ENCODE results near the gene RND1.
"Not testable (repeated sequence)": the region's sequence is repeated elsewhere in the genome, so short reads cannot be mapped to it uniquely, and the experiment has no call there.

Gene RND1

DNA sequence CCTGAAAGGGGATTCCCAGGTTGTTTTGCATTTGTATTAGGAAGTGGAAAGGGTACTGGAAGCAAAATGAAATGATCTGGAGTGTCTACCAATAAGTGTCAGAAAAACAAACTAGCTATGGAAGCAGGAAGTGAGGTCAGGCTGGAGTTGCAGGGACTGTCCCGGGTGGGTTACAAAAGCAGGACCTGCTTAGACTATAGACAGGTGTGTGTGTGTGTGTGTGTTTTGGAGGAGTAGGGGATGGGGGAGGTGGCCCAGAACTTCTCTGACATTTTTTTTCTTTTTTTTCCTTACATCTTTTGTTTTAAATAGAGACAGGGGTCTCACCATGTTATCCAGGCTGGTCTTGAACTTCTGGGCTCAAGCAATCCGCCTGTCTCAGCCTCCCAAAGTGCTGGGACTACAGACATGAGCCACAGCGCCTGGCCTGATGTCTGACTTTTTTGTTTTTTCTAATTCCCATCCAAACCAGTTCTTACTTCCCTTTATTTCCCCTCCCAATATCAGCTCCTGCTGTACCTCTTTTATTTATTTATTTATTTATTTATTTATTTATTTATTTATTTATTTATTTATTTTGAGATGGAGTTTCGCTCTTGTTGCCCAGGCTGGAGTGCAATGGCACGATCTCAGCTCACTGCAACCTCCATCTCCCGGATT, 512 bp upstream of the RND1 start:
- DNase-seq, result no peak

DNA sequence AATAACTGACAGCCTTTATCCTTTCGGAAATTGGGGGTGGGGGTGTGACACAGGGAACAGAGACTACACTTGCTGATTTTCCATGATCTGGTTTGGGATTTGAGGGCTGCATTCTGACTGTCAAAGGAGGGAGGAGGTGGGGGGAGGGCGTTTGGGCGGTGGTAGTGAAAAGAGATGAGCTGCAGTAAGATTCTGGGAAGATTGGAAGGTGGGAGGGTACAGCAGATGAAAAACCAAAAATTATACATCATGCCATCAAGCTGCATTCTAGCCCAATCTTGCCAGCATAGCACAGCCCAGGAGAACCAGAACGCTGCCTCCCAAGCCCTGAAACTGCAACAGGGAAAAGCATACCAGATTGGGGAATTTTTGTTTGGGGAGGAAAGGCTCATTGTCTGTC, 2.4 kb downstream of the RND1 start:
- DNase-seq, result no peak

DNA sequence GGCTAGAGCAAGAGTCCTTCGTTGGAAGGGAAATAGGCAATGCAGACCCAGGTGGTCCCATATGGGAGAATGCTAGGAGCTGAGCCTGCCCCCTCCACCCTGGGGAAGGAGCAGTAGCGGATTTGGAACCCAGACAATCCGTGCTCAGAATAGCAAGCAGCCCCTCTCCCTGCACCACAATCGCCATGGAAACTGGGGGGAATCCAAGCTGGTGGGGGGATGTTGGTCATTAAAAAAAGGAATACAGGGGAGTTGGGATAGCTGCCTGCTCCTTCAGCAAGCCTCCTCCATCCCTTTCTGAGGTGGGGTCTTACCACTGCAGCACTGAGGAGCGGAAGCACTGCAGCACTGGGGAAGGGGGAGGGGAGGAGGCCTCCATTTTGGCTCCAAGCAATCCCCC, 2.9 kb downstream of the RND1 start:
- no peak for DNase-seq

DNA sequence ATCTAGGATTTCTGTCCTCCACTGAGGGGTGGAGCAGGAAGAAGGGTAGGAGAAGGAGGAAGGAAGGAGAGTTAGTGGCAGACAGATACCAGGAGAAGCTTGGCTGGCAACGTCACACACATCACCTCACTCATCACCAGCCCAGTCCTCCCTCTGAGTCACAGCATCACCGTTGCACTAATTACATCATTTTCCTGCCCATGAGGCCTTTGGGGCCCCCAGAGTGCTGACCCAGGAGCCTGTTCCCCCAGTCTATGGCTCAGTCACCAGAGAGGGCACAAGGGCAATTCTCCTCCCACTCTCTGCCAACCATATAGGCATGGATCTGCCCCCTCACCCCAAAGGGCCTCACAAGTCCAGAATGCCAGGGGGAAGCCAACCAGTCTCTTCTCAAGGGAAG, 4.6 kb downstream of the RND1 start:
- no peak for DNase-seq

DNA sequence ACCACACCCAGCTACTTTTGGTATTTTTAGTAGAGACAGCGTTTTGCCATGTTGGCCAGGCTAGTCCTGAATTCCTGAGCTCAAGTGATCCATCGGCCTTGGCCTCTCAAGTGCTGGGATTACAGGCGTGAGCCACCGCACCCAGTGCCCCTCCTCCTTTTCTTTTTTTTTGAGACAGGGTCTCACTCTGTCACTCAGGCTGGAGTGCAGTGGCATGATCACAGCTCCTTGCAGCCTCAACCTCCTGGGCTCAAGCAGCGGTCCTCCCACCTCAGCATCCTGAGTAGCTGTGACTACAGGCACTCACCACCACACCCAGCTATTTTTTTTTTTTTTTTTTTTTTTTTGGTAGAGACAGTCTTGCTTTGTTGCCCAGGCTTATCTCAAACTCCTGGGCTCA, 5.4 kb downstream of the RND1 start:
- DNase-seq, result not testable (repeated sequence)

DNA sequence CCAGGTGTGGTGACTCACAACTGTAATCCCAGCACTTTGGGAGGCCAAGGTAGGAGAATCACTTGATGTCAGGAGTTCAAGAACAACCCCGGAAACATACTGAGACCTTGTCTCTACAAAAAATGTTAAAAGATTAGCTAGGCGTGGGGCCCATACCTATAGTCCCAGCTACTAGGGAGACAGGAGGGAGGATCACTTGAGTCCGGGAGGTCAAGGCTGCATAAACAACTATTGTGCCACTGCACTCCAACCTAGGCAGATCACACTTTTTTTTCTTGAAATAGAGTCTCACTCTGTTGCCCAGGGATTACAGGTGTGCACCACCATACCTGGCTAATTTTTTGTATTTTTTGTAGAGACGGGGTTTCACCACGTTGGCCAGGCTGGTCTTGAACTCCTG, 6.1 kb downstream of the RND1 start:
- no peak for DNase-seq

DNA sequence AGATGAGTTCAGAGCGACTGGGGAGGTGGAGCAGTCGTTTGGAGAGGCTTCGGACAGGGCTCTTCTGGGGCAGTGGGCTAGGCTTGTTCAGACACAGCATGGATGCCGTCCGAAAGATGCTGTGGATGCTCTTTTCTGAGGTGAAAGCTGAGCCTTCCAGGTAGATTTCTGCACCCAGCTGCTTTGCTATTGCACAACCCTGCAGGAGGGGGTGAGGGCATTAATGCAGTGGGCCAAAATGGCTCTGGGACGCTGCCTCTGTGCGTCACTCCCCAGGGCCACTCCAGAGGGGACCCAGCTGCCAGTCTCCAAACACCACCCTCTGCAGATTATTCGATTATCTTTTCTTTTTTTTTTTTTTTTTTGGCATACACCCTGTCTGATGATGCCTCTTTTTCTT, 7.6 kb downstream of the RND1 start:
- DNase-seq, result no peak

DNA sequence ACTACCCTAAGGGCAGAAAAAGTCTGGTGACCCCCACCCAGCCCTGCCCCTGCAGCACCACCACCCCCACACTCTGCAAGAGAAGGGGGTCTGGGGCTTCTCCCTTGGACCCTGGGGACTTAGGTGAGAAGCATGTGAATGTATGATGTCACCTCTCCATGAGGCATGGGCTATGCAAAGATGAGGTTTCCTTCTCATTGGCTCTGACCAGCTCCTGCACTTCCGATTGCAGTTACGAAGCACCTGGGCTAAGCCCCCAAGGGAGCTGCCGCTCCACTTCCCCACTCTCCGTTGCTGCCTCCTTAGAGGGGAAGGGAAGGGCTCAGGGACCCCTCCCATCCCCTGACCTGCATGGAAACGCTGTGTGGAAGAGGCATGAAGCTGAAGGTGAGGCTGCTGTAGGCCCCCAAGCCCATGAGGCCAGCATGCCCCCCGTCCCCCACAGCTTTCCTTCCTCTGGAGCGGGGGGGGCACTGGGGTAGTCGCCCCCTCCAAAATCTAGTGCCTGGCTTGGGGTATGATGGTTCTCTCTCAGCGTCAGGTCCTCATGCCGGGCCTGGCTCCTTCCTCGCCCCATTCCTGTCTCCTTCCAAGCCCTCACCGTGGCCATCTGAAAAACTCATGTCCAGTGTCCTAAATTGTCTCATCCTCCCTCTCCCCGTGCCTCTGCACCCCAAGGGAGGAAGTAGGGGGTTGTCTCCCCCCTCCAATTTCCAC, 8.2 kb downstream of the RND1 start:
- no peak for DNase-seq

DNA sequence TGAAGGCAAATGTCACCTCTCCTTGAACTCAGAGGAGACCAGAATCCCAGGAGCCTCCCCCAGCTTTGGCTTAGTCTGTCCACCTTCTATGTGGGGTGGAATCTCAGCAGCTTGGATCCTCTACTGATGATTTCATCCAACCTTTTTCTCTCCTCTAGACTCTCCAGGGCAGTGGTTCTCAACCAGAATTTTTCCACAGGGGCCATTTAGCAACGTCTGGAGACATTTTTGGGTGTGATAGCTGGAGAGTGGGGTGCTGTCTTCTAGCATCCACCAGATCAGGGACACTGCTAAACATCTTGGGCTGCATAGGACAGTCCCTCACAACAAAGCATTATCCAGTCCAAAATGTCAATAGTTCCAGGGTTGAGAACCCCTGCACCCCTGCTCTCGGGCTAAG, 9.3 kb downstream of the RND1 start:
- DNase-seq, result no peak

DNA sequence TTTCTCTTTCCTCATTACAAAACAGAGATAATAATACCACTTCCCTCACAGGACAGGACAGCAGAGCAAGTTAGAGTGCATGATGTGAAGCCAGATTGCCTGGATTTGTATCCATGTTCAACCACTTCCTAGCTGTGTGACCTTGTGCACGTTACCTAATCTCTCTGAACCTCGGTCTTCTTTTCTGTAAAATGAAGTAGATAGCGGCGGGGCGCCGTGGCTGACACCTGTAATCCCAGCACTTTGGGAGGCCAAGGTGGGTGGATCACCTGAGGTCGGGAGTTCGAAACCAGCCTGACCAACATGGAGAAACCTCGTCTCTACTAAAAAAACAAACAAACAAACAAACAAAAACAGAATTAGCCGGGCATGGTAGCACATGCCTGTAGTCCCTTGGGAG, 10.7 kb downstream of the RND1 start:
- DNase-seq, result not testable (repeated sequence)

DNA sequence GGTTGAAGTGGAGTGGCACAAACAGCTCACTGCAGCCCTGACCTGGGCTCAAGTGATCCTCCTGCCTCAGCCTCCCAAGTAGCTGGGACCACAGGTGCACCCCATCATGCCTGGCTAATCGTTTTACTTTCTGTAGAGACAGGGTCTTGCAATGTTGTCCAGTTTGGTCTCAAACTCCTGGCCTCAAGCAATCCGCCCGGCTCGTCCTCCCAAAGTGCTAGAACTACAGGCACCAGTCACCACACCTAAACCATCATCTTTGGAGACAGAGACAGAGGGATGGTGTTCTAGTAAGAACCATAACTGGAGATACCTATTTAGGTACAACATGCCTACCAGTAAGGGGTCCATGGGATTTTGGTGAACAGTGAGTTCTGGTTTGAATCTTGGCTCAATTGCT, 11.2 kb downstream of the RND1 start:
- no peak for DNase-seq

DNA sequence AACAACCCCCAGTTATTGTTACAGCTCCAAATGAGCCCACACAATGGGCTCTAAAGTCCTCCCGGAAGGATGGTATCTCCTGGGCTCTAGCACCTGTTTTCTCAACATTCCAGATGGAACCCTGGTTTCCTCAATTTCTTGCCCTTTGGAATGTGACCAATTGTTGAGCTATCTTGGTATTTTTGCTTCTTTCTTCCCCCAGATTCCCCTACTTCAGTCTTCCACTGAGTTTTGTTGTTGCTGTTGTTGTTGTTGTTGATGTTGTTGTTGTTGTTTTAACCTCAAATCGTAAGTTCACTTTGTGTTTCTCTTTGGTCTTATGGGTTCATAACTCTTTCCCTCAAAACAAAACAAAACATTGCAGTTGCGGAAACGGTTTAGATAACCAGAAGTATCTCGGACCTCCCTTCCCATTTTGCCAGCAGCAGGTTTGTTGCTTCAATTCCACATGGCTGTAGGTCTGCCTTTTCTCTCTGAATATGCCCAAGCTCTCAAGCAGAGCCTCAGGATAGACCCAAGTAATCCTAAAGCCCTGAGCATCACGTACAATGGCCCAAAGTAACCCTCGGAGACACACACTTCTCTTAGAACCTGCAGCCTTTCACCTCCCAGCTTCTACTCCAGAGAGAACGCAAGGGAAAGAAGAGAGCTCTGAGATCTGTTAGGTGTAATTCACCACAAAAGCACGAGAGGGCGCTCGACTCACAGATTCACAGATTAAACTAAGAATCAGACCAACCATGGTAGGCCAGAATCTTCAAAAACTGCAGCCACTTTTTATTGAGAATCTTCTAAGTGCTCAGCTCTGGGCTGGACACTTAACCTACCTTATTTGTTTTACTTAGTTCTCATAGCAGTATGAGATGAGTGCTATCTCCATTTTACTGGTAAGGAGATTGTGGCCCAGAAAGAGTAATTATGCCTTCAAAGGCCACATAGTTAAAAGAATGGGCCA, 12.7 kb downstream of the RND1 start:
- DNase-seq, result peak; percentile 81

DNA sequence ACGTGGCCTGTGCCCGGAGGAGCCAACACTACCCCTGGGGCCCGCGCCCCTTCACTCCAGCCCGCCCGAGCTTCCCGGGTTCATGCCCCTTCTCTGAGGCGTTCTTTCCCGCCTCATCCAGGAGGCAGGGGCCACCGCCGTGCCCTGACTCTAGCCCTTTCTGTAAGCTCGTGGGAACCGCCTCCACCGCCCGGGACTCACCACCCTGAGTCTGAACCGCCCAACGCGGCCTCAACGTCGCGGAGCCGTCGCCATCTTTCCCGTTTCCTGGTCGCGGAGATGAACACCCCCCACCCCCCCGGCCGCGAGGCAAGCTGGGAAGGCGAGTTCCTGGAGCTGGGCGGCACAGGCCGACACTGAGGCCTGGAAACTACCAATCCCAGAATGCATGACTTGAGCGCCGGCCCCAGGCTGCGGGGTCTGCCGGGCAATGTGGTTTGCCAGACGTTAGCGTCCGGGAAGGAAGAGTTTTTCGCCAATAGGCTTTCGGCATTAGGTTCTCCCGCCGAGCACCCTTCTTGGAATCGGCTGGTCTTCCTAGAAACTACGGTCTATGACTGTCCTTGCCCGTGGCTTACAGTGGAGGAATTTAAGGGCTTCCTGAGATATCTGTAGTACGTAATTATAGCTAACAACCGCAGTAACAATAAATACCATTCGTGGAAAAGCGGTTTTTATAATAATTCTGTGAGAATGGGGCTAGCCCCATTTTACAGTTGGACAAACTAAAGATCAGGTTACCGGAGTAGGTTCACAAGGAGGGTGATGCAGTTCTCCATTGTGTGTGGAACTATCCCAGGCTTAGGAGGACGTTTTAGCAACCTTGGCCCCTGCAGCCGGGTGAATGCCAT, 13.6 kb downstream of the RND1 start, which contains the start of gene DDX23:
Gene DDX23, minus strand, starts transcription at position 281 of the 851 bp plus-strand sequence. CDS start 6,381 bp downstream, outside the sequence.
- DNase-seq, result peak; percentile 96

DNA sequence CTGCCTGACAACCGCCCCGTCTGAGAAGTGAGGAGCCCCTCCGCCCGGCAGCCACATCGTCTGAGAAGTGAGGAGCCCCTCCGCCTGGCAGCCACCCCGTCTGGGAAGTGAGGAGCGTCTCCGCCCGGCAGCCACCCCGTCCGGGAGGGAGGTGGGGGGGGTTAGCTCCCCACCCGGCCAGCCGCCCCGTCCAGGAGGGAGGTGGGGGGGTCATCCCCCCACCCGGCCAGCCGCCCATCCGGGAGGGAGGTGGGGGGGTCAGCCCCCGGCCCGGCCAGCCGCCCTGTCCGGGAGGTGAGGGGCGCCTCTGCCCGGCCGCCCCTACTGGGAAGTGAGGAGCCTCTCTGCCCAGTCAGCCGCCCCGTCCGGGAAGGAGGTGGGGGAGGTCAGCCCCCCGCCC, 23.6 kb downstream of the RND1 start:
- DNase-seq, result not testable (repeated sequence)

DNA sequence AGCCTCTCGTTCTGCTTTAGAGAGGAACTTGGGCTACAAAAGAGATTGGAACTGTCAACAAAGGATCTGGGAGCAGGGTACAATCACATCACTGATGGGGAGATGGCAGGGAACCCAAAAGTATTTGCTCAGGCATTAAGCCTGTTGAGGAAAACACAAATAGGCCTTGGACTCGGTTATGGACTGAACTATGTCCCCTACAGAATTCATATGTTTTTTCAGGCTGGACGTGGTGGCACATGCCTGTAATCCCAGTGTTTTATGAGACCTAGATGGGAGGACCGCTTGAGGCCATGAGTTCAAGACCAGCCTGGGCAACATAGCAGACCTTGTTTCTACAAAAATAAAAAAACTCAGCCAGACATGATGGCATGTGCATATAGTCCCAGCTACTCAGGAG, 27.6 kb downstream of the RND1 start:
- DNase-seq, result no peak

DNA sequence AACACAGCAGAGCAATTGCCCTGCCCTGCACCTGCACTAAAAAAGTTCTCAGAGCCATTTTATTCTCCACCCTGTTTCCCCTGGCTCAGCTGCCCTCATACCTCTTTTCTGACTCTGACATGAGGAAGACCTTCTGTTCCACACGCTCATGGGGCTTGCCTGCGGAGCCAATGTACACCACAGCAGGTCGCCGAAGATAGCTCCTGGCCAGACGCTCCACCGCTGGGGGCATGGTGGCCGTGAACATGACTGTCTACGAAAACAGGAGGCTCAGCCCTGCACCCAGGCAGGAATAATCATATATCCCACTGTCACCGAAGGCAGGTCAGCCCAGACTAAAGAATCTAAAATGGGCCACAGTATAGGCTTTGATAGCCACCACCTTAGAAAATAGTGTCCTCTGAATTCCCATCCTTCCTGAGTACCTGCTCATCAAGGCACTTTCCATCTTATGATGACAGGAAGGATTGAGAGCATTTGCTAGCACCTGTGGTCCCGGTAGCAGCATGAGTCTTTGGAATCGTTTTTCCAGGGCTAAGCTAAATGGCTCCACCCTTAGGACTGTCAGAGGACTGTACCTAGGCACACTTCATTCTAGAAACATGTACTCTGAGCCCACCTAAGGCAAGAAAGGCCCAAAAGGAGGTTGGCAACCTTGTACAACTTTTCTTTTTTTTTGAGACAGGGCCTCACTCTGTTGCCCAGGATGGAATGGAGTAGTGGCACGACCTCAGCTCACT, 33.2 kb downstream of the RND1 start:
- DNase-seq, result no peak

DNA sequence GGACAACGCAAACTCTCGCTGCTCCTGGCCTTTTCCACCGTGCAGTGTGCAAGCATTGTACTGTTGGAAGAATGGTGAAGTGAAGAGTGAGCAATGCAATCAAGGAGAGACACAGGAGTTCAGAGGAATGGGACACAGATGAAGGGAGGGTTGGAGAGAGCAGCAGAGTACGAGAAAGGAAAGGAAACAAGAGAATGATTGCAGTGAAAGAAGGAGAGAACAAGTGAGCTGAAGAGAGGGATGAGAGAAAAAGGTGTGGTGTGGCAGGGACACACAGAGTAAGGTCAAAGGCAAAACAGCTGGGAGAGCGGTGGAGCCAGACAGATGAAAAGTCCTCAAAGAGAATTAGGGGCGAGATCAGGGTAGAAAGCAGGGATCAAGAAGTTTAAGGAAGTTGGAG, 34.4 kb downstream of the RND1 start:
- no peak for DNase-seq

DNA sequence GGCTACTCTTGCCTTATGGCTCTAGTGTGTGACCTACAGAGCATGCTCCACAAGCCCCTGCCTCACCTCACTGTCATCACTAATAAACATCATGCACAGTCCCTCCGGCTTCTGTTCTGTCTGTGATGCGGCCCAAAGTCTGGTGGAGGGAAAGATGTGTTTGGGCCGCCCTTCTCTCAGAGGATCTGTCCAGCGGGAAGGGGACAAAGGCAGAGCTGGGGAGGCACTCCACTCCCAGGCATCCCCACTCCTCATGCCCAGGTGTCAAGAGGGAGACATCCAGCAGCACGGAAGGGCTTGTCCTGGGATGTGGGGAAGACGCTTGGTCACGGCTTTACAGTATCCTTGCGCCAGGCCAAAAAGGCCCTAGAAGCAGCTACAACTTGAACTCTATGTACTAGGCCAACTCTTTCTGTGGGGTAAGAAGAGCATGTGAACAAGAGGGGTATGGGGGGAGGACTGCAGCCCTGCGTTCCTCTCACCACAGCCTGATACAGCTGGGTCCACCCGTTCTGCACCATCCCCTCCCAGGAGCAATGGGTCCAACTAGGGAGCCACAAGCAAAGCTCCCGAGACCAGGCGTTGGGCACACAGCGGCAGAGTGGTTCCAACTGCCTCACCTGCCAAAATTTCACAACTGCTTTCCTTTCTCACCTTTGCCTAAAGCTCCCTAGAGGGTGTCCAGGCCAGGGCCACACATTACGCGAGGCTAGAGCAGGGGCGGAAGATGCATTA, 36.7 kb downstream of the RND1 start:
- DNase-seq, result no peak

DNA sequence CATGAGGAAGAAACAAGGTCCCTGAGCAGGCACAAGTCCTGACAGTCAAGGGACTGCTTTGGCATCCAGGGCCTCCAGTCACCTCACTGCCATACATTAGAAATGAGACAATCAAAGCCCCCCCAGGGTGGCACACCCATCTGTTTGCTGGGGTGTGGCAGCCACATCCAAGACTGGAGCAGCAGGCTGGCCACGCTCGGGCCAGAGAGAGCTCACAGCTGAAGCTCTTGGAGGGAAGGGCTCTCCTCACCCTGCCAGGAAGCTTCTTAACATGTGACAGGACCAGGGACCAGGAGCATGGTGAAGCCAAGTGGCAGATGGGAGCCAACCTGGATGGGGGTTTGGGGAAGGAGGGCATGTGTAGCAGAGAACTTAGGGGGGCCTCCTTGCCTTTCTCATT, 37.4 kb downstream of the RND1 start:
- no peak for DNase-seq

DNA sequence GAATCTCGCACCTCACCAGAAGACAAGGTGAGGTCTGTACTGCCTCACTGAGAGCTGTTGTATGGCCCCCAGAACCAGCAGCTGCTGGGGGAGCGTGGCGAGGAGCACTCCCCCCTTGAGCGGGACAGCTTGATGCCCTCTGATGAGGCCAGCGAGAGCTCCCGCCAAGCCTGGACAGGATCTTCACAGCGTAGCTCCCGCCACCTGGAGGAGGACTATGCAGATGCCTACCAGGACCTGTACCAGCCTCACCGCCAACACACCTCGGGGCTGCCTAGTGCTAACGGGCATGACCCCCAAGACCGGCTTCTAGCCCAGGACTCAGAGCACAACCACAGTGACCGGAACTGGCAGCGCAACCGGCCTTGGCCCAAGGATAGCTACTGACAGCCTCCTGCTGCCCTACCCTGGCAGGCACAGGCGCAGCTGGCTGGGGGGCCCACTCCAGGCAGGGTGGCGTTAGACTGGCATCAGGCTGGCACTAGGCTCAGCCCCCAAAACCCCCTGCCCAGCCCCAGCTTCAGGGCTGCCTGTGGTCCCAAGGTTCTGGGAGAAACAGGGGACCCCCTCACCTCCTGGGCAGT, 38.1 kb downstream of the RND1 start:
- DNase-seq, result no peak

DNA sequence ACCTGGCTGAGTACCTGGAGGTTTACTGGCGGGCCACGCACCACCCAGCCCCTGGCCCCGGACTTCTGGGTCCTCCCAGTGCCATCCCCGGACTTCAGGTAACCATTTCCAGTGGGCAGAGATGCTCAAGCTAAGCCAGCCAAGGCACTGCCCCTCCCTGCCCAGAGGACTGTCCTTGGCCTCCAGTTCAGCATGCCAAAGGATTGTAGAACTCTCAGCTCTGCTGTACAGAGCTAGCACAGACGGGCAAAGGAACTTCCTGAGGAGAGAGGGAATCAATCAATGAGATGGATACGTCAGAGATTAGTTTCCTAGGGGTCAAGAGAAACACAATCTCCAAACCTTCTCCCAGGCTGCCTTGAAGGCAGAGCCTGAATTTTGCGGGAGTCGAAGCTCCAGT, 38.6 kb downstream of the RND1 start:
- no peak for DNase-seq
